ENCODE measurements around the gene CLNK.

The CLNK gene

GRCh38 chr4:10667701-10668326 is 16.8 kb downstream of the CLNK start:
- Histone ChIP-seq H3K9me3 (ENCODE audit: control insufficient read depth in 2 of 2, low read length in 2 of 2) (no peaks in the 10 kb centered on the region), H3K9ac (ENCODE audit: low read depth in 1 of 2, low read length in 2 of 2) (no peak overlapping the region), H3K4me3 (ENCODE audit: low read length in 2 of 2) (no peak overlapping the region), H3K27me3 (ENCODE audit: control insufficient read depth in 2 of 2, insufficient read depth in 2 of 2, low read length in 2 of 2) (no peaks in the 10 kb centered on the region), H3K36me3 (ENCODE audit: control insufficient read depth in 2 of 2, insufficient read depth in 2 of 2, low read length in 2 of 2) (no peaks in the 10 kb centered on the region), H3K4me1 (ENCODE audit: control insufficient read depth in 2 of 2, insufficient read depth in 2 of 2, low read length in 2 of 2) (no peaks in the 10 kb centered on the region), H3K27ac (ENCODE audit: low read depth in 2 of 2, low read length in 2 of 2) (no peak overlapping the region)

- Histone ChIP-seq H3K27ac (ENCODE audit: low read depth in 2 of 2, low read length in 2 of 2) (no peak overlapping the region), H3K4me1 (ENCODE audit: control insufficient read depth in 2 of 2, insufficient read depth in 2 of 2, low read length in 2 of 2) (no peaks in the 10 kb centered on the region), H3K4me3 (ENCODE audit: low read length in 2 of 2) (no peak overlapping the region)
These were observed 18.0 kb downstream of the CLNK start for GRCh38 chr4:10666616-10667015.

GRCh38 chr4:10664408-10664807 is 20.2 kb downstream of the CLNK start:
- no peaks in the 10 kb centered on the region for H3K36me3 ChIP-seq (ENCODE audit: control insufficient read depth in 2 of 2, insufficient read depth in 2 of 2, low read length in 2 of 2)
- no peaks in the 10 kb centered on the region for H3K27me3 ChIP-seq (ENCODE audit: control insufficient read depth in 2 of 2, insufficient read depth in 2 of 2, low read length in 2 of 2)
- no peak overlapping the region for H3K9ac ChIP-seq (ENCODE audit: low read depth in 1 of 2, low read length in 2 of 2)
- no peaks in the 10 kb centered on the region for H3K9me3 ChIP-seq (ENCODE audit: control insufficient read depth in 2 of 2, low read length in 2 of 2)
- H3K4me1 ChIP-seq (ENCODE audit: control insufficient read depth in 2 of 2, insufficient read depth in 2 of 2, low read length in 2 of 2), result no peaks in the 10 kb centered on the region
- H3K27ac ChIP-seq (ENCODE audit: low read depth in 2 of 2, low read length in 2 of 2), result no peak overlapping the region
- no peak overlapping the region for H3K4me3 ChIP-seq (ENCODE audit: low read length in 2 of 2)

More at GRCh38 chr4:10666616-10667015, 18.0 kb downstream of the CLNK start:
- no peak overlapping the region for H3K9ac ChIP-seq (ENCODE audit: low read depth in 1 of 2, low read length in 2 of 2)
- H3K27me3 ChIP-seq (ENCODE audit: control insufficient read depth in 2 of 2, insufficient read depth in 2 of 2, low read length in 2 of 2), result no peaks in the 10 kb centered on the region
- no peaks in the 10 kb centered on the region for H3K36me3 ChIP-seq (ENCODE audit: control insufficient read depth in 2 of 2, insufficient read depth in 2 of 2, low read length in 2 of 2)
- H3K9me3 ChIP-seq (ENCODE audit: control insufficient read depth in 2 of 2, low read length in 2 of 2), result no peaks in the 10 kb centered on the region

- Histone ChIP-seq H3K9ac (ENCODE audit: low read depth in 1 of 2, low read length in 2 of 2) (no peak overlapping the region), H3K4me1 (ENCODE audit: control insufficient read depth in 2 of 2, insufficient read depth in 2 of 2, low read length in 2 of 2) (no peaks in the 10 kb centered on the region)
These were observed 21.6 kb downstream of the CLNK start for GRCh38 chr4:10662937-10663336.

GRCh38 chr4:10661047-10661446 is 23.5 kb downstream of the CLNK start:
- Histone ChIP-seq H3K9ac (ENCODE audit: low read depth in 1 of 2, low read length in 2 of 2) (no peak overlapping the region), H3K36me3 (ENCODE audit: control insufficient read depth in 2 of 2, insufficient read depth in 2 of 2, low read length in 2 of 2) (no peaks in the 10 kb centered on the region), H3K27me3 (ENCODE audit: control insufficient read depth in 2 of 2, insufficient read depth in 2 of 2, low read length in 2 of 2) (no peaks in the 10 kb centered on the region), H3K9me3 (ENCODE audit: control insufficient read depth in 2 of 2, low read length in 2 of 2) (no peaks in the 10 kb centered on the region), H3K4me3 (ENCODE audit: low read length in 2 of 2) (no peak overlapping the region), H3K27ac (ENCODE audit: low read depth in 2 of 2, low read length in 2 of 2) (no peak overlapping the region), H3K4me1 (ENCODE audit: control insufficient read depth in 2 of 2, insufficient read depth in 2 of 2, low read length in 2 of 2) (peaks cover 0 to 3% of the 10 kb centered on the region in 2 donors)

More at GRCh38 chr4:10662937-10663336, 21.6 kb downstream of the CLNK start:
- H3K27me3 ChIP-seq (ENCODE audit: control insufficient read depth in 2 of 2, insufficient read depth in 2 of 2, low read length in 2 of 2), result no peaks in the 10 kb centered on the region
- H3K9me3 ChIP-seq (ENCODE audit: control insufficient read depth in 2 of 2, low read length in 2 of 2), result no peaks in the 10 kb centered on the region
- H3K4me3 ChIP-seq (ENCODE audit: low read length in 2 of 2), result no peak overlapping the region
- H3K27ac ChIP-seq (ENCODE audit: low read depth in 2 of 2, low read length in 2 of 2), result no peak overlapping the region
- H3K36me3 ChIP-seq (ENCODE audit: control insufficient read depth in 2 of 2, insufficient read depth in 2 of 2, low read length in 2 of 2), result no peaks in the 10 kb centered on the region

GRCh38 chr4:10659251-10659650 is 25.3 kb downstream of the CLNK start:
- Histone ChIP-seq H3K27me3 (ENCODE audit: control insufficient read depth in 2 of 2, insufficient read depth in 2 of 2, low read length in 2 of 2) (no peaks in the 10 kb centered on the region), H3K9ac (ENCODE audit: low read depth in 1 of 2, low read length in 2 of 2) (no peak overlapping the region), H3K4me1 (ENCODE audit: control insufficient read depth in 2 of 2, insufficient read depth in 2 of 2, low read length in 2 of 2) (peaks cover 0 to 3% of the 10 kb centered on the region in 2 donors), H3K36me3 (ENCODE audit: control insufficient read depth in 2 of 2, insufficient read depth in 2 of 2, low read length in 2 of 2) (no peaks in the 10 kb centered on the region), H3K9me3 (ENCODE audit: control insufficient read depth in 2 of 2, low read length in 2 of 2) (no peaks in the 10 kb centered on the region), H3K4me3 (ENCODE audit: low read length in 2 of 2) (no peak overlapping the region), H3K27ac (ENCODE audit: low read depth in 2 of 2, low read length in 2 of 2) (no peak overlapping the region)

- H3K36me3 ChIP-seq (ENCODE audit: control insufficient read depth in 2 of 2, insufficient read depth in 2 of 2, low read length in 2 of 2), result no peaks in the 10 kb centered on the region
- H3K4me1 ChIP-seq (ENCODE audit: control insufficient read depth in 2 of 2, insufficient read depth in 2 of 2, low read length in 2 of 2), result peaks cover 0 to 3% of the 10 kb centered on the region in 2 donors
- H3K4me3 ChIP-seq (ENCODE audit: low read length in 2 of 2), result no peak overlapping the region
These were observed 27.6 kb downstream of the CLNK start for GRCh38 chr4:10656988-10657387.

GRCh38 chr4:10656420-10656819 is 28.1 kb downstream of the CLNK start:
- H3K4me1 ChIP-seq (ENCODE audit: control insufficient read depth in 2 of 2, insufficient read depth in 2 of 2, low read length in 2 of 2), result peaks cover 0 to 3% of the 10 kb centered on the region in 2 donors
- H3K36me3 ChIP-seq (ENCODE audit: control insufficient read depth in 2 of 2, insufficient read depth in 2 of 2, low read length in 2 of 2), result no peaks in the 10 kb centered on the region
- H3K4me3 ChIP-seq (ENCODE audit: low read length in 2 of 2), result no peak overlapping the region
- H3K9me3 ChIP-seq (ENCODE audit: control insufficient read depth in 2 of 2, low read length in 2 of 2), result no peaks in the 10 kb centered on the region
- no peaks in the 10 kb centered on the region for H3K27me3 ChIP-seq (ENCODE audit: control insufficient read depth in 2 of 2, insufficient read depth in 2 of 2, low read length in 2 of 2)
- no peak overlapping the region for H3K27ac ChIP-seq (ENCODE audit: low read depth in 2 of 2, low read length in 2 of 2)
- H3K9ac ChIP-seq (ENCODE audit: low read depth in 1 of 2, low read length in 2 of 2), result no peak overlapping the region

More at GRCh38 chr4:10656988-10657387, 27.6 kb downstream of the CLNK start:
- Histone ChIP-seq H3K27me3 (ENCODE audit: control insufficient read depth in 2 of 2, insufficient read depth in 2 of 2, low read length in 2 of 2) (no peaks in the 10 kb centered on the region), H3K9ac (ENCODE audit: low read depth in 1 of 2, low read length in 2 of 2) (no peak overlapping the region), H3K27ac (ENCODE audit: low read depth in 2 of 2, low read length in 2 of 2) (no peak overlapping the region), H3K9me3 (ENCODE audit: control insufficient read depth in 2 of 2, low read length in 2 of 2) (no peaks in the 10 kb centered on the region)

GRCh38 chr4:10655968-10656367 is 28.6 kb downstream of the CLNK start:
- Histone ChIP-seq H3K36me3 (ENCODE audit: control insufficient read depth in 2 of 2, insufficient read depth in 2 of 2, low read length in 2 of 2) (no peaks in the 10 kb centered on the region), H3K4me3 (ENCODE audit: low read length in 2 of 2) (no peak overlapping the region), H3K4me1 (ENCODE audit: control insufficient read depth in 2 of 2, insufficient read depth in 2 of 2, low read length in 2 of 2) (peaks cover 0 to 3% of the 10 kb centered on the region in 2 donors), H3K27ac (ENCODE audit: low read depth in 2 of 2, low read length in 2 of 2) (no peak overlapping the region), H3K27me3 (ENCODE audit: control insufficient read depth in 2 of 2, insufficient read depth in 2 of 2, low read length in 2 of 2) (no peaks in the 10 kb centered on the region), H3K9me3 (ENCODE audit: control insufficient read depth in 2 of 2, low read length in 2 of 2) (no peaks in the 10 kb centered on the region), H3K9ac (ENCODE audit: low read depth in 1 of 2, low read length in 2 of 2) (no peak overlapping the region)

- Histone ChIP-seq H3K9me3 (ENCODE audit: control insufficient read depth in 2 of 2, low read length in 2 of 2) (no peaks in the 10 kb centered on the region), H3K27me3 (ENCODE audit: control insufficient read depth in 2 of 2, insufficient read depth in 2 of 2, low read length in 2 of 2) (no peaks in the 10 kb centered on the region), H3K4me1 (ENCODE audit: control insufficient read depth in 2 of 2, insufficient read depth in 2 of 2, low read length in 2 of 2) (no peaks in the 10 kb centered on the region), H3K9ac (ENCODE audit: low read depth in 1 of 2, low read length in 2 of 2) (no peak overlapping the region), H3K27ac (ENCODE audit: low read depth in 2 of 2, low read length in 2 of 2) (no peak overlapping the region), H3K4me3 (ENCODE audit: low read length in 2 of 2) (no peak overlapping the region), H3K36me3 (ENCODE audit: control insufficient read depth in 2 of 2, insufficient read depth in 2 of 2, low read length in 2 of 2) (no peaks in the 10 kb centered on the region)
These were observed 36.1 kb downstream of the CLNK start for GRCh38 chr4:10648479-10648878.

Data from mucosa of rectum (tissue), 2 donors.